Left lung (tissue), 10 donors: ENCODE data around the gene PPP2R5B. TPM values are rescaled to one million over a fixed set of nuclear protein-coding genes. Genes with fewer than 3 reads are reported as not detected.

Experiments
- ATAC-seq: fragments of 200-7000 bp; cut with Tn5 transposase; one replicate; pipeline ENCODE4 v1.9.1; 2020; ENCODE audit warnings: moderate library complexity
- DNase-seq, 4 donors: peaks; one replicate each; pipeline ENCODE4 v3.0.0-alpha.2; 2013 to 2020
- H3K27ac ChIP-seq, 2 donors: fragments of 200-600 bp; sonication (generic) in 1 of 2; one replicate each; pipeline versions ENCODE4 v1.5.0 to v1.8.0; 2020 to 2021
- H3K27me3 ChIP-seq, 2 donors: fragments of 200-600 bp; sonication (generic) in 1 of 2; one replicate each; pipeline versions ENCODE4 v1.5.0 to v1.8.0; 2020 to 2021
- H3K36me3 ChIP-seq, 2 donors: fragments of 200-600 bp; sonication (generic) in 1 of 2; one replicate each; pipeline versions ENCODE4 v1.5.0 to v1.8.0; 2020 to 2021
- H3K4me1 ChIP-seq, 2 donors: fragments of 200-600 bp; one replicate each; pipeline ENCODE4 v1.8.0; 2021
- H3K4me3 ChIP-seq, 2 donors: fragments of 200-600 bp; sonication (generic) in 1 of 2; one replicate each; pipeline versions ENCODE4 v1.5.0 to v1.8.0; 2020 to 2021; ENCODE audit warnings: mild to moderate bottlenecking in 1 of 2
- H3K9me3 ChIP-seq, 2 donors: fragments of 200-600 bp; sonication (generic) in 1 of 2; one replicate each; pipeline versions ENCODE4 v1.5.0 to v1.8.0; 2020 to 2021
- CTCF ChIP-seq, 2 donors: fragments of 200-600 bp; sonication (generic) in 1 of 2; IDR thresholded peaks; one replicate each; pipeline versions ENCODE4 v1.5.0 to v1.8.0; 2021; ENCODE audit warnings: antibody characterized with exemption in 2 of 2
- intact Hi-C, 2 donors: fragments of 100-400 bp; cut with DNase I; formaldehyde crosslinking; loops; one replicate each; pipeline versions ENCODE4 v1.11.2 to v1.14.2; 2022
- polyA plus RNA-seq, 6 donors: library from polyadenylated mRNA; unstranded; fragments of 120-200 nt; gene quantifications; one replicate each; pipeline ENCODE4 v1.2.1, GENCODE V29; 2013; ENCODE audit not compliant: insufficient read length in 6 of 6
- total RNA-seq, 2 donors: library from RNA; stranded (reverse); fragmentation: NEBNext Ultra II Directional; extraction: Animal tissue kit (Norgen Biotek cat#: 25700); gene quantifications; one replicate each; pipeline ENCODE4 v1.2.1, GENCODE V29; 2021
- donor health status: DM: no; HTN: yes; CAD: no.
- donor health status: DM: no; HTN: no; CAD: no.

Gene PPP2R5B
- total and polyA plus RNA-seq, 8 donors, result 12.1 to 29.9 (median 14.1) TPM

- intact Hi-C loops, result loop anchor here in 1 of 2 donors (10.0 kb wide), 1 partner anchor 52 kb away; the partner anchor contains the start of gene CDC42BPG
- TF ChIP-seq CTCF (IDR thresholded peaks at IDR 0.05), result no peak
- DNase-seq (no peak), ATAC-seq (no peak)
- H3K4me3 ChIP-seq, result no peak overlapping the region
- H3K27ac ChIP-seq, result no peak overlapping the region
- H3K4me1 ChIP-seq, result peaks cover 0 to 16% of the 10 kb centered on the region in 2 donors
- H3K9me3 ChIP-seq, result no peaks in the 10 kb centered on the region
- no peaks in the 10 kb centered on the region for H3K27me3 ChIP-seq
- peaks cover 0 to 68% of the 10 kb centered on the region in 2 donors for H3K36me3 ChIP-seq
Observed at GRCh38 chr11:64896448-64897022, 28.0 kb upstream of the PPP2R5B start.

GRCh38 chr11:64897381-64898075 lies 27.0 kb upstream of the PPP2R5B start:
- H3K27ac ChIP-seq, result no peak overlapping the region
- intact Hi-C loops, result loop anchor here in 1 of 2 donors (10.0 kb wide), 1 partner anchor 53 kb away; the partner anchor contains the start of gene CDC42BPG
- no peak for TF ChIP-seq CTCF (IDR thresholded peaks at IDR 0.05)
- peaks cover 0 to 16% of the 10 kb centered on the region in 2 donors for H3K4me1 ChIP-seq
- ATAC-seq, result no peak
- H3K4me3 ChIP-seq, result no peak overlapping the region
- no peaks in the 10 kb centered on the region for H3K9me3 ChIP-seq
- no peaks in the 10 kb centered on the region for H3K27me3 ChIP-seq
- peaks cover 0 to 78% of the 10 kb centered on the region in 2 donors for H3K36me3 ChIP-seq
- DNase-seq, result peak in 1 of 4 donors; percentile 66

- intact Hi-C loops, result loop anchor here in 1 of 2 donors (10.0 kb wide), 1 partner anchor 53 kb away; the partner anchor contains the start of gene CDC42BPG
- no peak for ATAC-seq
- Histone ChIP-seq H3K27me3 (no peaks in the 10 kb centered on the region), H3K4me1 (peaks cover 0 to 16% of the 10 kb centered on the region in 2 donors), H3K4me3 (no peak overlapping the region), H3K36me3 (peaks cover 0 to 84% of the 10 kb centered on the region in 2 donors), H3K27ac (no peak overlapping the region), H3K9me3 (no peaks in the 10 kb centered on the region)
- TF ChIP-seq CTCF (IDR thresholded peaks at IDR 0.05), result no peak
- DNase-seq, result no peak
Observed at GRCh38 chr11:64898076-64898445, 26.4 kb upstream of the PPP2R5B start.

GRCh38 chr11:64898541-64898940 lies 25.9 kb upstream of the PPP2R5B start:
- H3K27ac ChIP-seq, result no peak overlapping the region
- peaks cover 0 to 88% of the 10 kb centered on the region in 2 donors for H3K36me3 ChIP-seq
- no peaks in the 10 kb centered on the region for H3K9me3 ChIP-seq
- no peaks in the 10 kb centered on the region for H3K27me3 ChIP-seq
- intact Hi-C loops, result loop anchor here in 1 of 2 donors (10.0 kb wide), 1 partner anchor 54 kb away; the partner anchor contains the start of gene CDC42BPG
- no peak overlapping the region for H3K4me3 ChIP-seq
- peaks cover 0 to 12% of the 10 kb centered on the region in 2 donors for H3K4me1 ChIP-seq
- no peak for TF ChIP-seq CTCF (IDR thresholded peaks at IDR 0.05)
- ATAC-seq (no peak), DNase-seq (no peak)

GRCh38 chr11:64900263-64900678 lies 24.2 kb upstream of the PPP2R5B start:
- no peak for ATAC-seq
- Histone ChIP-seq H3K4me3 (no peak overlapping the region), H3K9me3 (no peaks in the 10 kb centered on the region), H3K4me1 (no peaks in the 10 kb centered on the region), H3K36me3 (peaks cover 0 to 98% of the 10 kb centered on the region in 2 donors), H3K27ac (no peak overlapping the region), H3K27me3 (no peaks in the 10 kb centered on the region)
- intact Hi-C loops, result no loop called here
- TF ChIP-seq CTCF (IDR thresholded peaks at IDR 0.05), result no peak
- DNase-seq, result no peak
